M059J (cell line): ENCODE data around the gene KRTAP29-1. TPM values are rescaled to one million over a fixed set of nuclear protein-coding genes. Genes with fewer than 3 reads are reported as not detected.
A peak's percentile ranks its signal among the peaks of the same experiment; 100 is the strongest.
"Not testable (repeated sequence)": the region's sequence is repeated elsewhere in the genome, so short reads cannot be mapped to it uniquely, and the experiment has no call there.

Experiments
- DNase-seq: peaks from one replicate; pipeline ENCODE4 v3.0.0-alpha.2; 2012; ENCODE audit warnings: low read depth
- total RNA-seq: library from RNA; depleted of rRNA; stranded (reverse); fragments of >200 nt; shearing (Covaris generic); gene quantifications from 2 replicates; pipeline ENCODE4 v1.2.3, GENCODE V29; 2014

KRTAP29-1 gene
- total RNA-seq, 1 experiment from 2014 or later = not detected

DNA sequence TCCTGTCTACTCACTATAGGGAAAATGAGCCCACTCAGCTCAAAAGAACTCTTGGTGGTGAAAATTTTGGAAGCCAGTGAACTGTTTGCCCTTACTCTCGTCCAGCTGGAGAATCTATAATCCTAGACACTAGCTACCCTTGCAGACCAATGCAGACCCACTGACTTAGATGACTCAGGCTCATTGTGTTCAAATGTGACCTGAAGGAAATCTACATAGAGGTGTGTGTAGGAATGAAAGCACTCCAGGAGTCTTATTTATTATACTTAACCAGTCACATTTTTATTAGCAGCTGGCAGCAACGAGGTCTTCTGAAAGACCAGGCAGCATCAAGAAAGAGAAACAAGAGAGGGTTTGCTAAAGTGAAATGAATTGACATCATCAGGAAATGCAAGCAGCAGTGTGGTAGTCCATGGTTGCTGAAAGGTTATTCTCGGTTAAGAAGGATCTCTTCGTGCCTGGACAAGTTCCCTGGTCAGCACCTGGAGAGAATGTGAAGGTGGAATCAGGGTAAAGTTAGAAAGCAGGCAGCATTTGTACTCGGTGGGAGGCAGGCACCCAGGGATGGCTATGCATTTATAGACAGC lies 1.4 kb downstream of the KRTAP29-1 start:
- DNase-seq = peak; percentile 64

- DNase-seq = no peak
Measured at GRCh38 chr17:41298458-41299135, 4.1 kb downstream of the KRTAP29-1 start.

- no peak for DNase-seq
Measured at GRCh38 chr17:41296846-41297245, 5.8 kb downstream of the KRTAP29-1 start.

- DNase-seq = no peak
Measured at GRCh38 chr17:41294016-41294415, 8.6 kb downstream of the KRTAP29-1 start.

GRCh38 chr17:41287050-41287449 lies 15.6 kb downstream of the KRTAP29-1 start:
- DNase-seq = no peak

DNA sequence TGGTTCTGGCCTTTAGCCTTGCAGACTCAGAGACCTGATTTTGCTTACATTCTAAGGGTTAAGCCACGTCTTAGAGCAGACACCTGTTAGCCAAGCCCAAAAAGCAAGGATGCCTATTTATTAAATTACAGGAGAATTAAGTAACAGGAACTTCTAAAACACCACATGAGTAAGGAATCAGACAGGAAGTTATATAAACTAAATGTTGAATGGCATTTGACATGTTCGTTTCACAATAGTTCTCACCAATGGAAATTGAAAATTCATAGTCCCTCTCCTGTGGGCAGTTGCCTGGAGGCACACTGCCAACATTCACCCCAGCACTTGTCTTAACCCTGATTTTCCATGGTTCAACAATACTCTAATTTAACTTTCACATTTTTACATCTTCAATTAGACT lies 18.1 kb downstream of the KRTAP29-1 start:
- DNase-seq = peak; percentile 29

DNA sequence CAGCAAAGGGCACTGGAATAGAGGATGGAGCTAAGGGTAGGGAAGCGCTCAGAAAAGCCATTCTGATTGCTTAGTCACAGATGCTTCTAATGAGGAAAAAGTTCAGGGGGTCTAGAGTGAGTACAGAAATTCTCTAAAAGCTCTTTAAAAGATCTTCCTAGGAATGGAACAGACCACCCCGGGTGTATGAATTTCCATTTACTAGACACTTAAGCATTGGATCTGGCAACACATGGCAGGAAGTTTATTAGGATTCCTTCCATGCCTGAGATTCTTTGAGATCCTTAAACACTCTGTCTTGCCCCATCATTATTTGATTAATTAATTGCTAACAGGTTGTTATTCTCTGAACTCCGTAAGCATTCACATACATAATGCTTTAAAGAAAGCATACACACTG lies 18.6 kb downstream of the KRTAP29-1 start:
- peak; percentile 42 for DNase-seq

DNA sequence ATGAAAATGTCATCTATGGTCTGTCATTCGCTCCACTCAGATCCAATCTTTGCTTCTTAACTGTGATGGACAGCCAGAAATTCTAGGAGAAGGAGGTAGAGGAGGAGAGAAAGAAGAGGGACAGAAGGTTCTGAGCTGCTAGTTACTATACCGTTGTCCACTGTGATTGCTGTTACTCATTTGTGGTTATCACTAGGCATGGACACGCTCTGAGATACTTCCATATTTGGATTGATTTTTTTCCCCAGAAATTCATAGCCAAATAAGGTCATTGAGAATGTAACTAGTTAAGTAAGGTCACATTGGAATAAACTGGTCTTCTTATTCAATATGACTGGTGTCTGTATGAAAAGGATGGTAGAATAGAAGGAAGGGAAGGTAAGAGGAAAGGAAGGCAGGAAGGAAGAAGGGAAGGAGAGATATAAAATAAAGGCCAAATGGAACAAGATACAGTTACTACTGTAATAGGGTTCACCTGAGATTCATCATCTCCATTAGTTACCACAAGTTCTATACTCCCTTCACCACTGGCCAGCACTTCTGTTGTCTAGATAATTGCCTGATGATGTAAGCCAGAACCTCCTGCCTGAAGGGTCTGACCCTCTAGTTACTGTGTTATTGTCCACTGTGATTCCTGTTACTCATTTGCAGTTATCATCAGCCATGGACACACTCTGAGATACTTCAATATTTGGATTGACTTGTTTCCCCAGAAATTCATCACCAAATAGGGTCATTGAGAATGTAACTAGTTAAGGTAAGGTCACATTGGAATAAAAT lies 24.3 kb downstream of the KRTAP29-1 start:
- peak; percentile 65 for DNase-seq

GRCh38 chr17:41275648-41276190 lies 26.9 kb downstream of the KRTAP29-1 start, which contains the start of gene KRTAP9-7:
Gene KRTAP9-7, plus strand, starts transcription at chr17:41275698. Its CDS starts 0 bp downstream, at chr17:41275698.
- not testable (repeated sequence) for DNase-seq

DNA sequence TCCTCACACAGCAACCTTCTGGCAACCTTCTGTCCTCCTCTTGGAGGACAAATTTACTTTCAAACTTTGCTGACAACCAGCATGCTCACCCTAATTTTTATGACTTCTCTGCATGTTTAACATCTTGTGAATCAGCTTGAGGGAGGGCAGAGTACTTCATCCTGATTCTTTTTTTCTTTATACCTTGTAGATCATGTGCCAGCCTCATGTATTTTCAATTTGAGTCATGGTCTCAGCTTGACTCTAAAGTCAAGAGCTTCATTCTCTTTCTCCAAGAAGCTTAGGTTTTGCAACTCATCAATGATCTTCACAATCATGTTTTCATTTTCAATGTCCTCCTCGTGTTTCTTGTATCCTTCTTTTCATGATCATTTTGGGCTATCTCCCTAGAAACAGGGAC lies 30.8 kb downstream of the KRTAP29-1 start:
- no peak for DNase-seq

GRCh38 chr17:41271323-41271722 lies 31.3 kb downstream of the KRTAP29-1 start:
- not testable (repeated sequence) for DNase-seq

- peak; percentile 59 for DNase-seq
Measured at GRCh38 chr17:41267711-41268110, 34.9 kb downstream of the KRTAP29-1 start.

DNA sequence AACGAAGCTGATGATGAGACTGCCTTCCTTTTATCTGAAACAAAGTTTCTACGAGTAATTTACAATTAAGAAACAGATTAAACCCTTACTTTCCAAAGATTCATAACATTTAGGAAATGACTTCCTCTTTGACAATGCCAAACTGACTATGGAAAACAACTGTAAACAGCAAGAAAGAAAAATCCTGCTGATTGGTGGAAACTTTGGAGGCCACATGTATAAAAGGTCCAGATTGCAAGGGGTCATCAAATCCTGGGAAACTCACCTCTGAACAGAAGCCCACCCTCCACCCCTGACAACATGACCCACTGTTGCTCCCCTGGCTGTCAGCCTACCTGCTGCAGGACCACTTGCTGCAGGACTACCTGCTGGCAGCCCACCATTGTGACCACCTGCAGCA lies 37.6 kb downstream of the KRTAP29-1 start, which contains the start of gene KRTAP9-6:
KRTAP9-6 (plus strand) TSS at position 301 of the 400 bp plus-strand sequence; CDS start at position 301, 0 bp downstream.
- no peak for DNase-seq

DNA sequence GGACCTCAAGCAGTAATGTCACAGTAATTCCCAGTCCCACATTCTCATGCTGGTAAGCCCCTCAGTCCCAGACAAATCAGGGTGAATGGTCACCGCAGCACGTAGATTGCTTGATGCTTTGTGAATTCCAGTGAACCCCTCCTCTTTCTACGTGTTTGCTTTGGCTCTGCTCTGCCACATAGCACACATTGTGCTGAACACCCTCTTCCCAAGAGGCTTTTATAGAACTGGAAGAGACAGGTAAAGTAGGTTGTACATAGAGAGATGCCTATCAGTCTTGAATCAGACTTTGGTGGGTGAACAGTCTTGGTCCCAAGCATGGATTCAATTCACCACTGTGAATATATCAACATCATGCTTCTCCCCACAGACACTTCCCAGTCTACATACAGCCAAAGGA lies 38.1 kb downstream of the KRTAP29-1 start:
- DNase-seq = no peak

- no peak for DNase-seq
Measured at GRCh38 chr17:41263212-41263611, 39.4 kb downstream of the KRTAP29-1 start.

DNA sequence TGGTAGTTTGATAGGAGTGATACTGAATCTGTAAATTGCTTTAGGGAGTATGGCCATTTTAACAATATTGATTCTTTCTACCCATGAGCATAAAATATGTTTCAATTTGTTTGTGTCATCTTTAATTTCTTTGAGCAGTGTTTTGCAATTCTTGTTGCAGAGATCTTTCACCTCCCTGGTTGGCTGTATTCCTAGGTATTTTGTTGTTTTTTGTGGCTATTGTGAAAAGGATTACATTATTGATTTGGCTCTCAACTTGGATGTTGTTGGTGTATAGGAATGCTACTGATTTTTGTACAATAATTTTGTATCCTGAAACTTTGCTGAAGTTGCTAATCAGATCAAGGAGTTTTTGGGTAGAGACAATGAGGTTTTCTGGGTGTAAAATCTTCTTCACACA lies 44.2 kb downstream of the KRTAP29-1 start:
- DNase-seq = no peak

DNA sequence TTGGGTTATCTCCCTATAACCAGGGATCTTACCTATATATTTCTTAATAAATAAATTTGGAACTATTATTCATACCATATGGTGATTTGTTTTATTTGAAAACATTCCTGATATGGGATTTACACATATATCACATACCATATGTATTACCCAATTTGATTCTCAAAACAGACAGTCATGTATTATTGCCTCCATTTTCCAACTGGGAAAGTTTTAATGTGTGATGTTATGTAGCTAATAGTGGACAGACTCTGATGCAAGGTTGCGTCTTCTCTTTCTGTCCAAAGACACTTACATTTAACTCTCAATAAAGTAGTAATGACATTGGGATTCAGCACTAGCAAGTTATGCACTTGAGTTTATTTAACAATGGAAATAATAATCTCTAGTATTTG lies 46.4 kb downstream of the KRTAP29-1 start:
- no peak for DNase-seq

- not testable (repeated sequence) for DNase-seq
Measured at GRCh38 chr17:41255381-41256290, 47.0 kb downstream of the KRTAP29-1 start, which contains the start of gene KRTAP9-9. Gene KRTAP9-9, plus strand, starts transcription at chr17:41255384.

DNA sequence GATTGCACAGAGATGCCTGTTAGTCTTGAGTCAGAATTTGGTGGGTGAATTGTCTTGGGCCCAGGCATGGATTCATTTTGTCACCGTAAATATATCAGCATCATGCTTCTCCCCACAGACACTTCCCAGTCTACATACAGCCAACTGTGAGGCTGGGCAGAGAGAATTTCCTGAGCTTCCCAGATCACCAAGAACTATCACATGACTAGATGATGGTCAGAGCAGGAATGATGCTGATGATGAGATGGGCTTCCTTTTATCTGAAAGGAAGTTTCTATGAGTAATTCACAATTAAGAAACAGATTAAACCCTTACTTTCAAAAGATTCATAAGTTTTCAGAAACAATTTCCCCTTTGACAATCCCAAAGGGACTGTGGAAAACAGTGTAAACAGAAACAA lies 47.8 kb downstream of the KRTAP29-1 start:
- no peak for DNase-seq
